HG02678 (cell line): Measurements from ENCODE around the gene SLC22A14.
"Not testable (repeated sequence)": the region's sequence is repeated elsewhere in the genome, so short reads cannot be mapped to it uniquely, and the experiment has no call there.

Experiments
- ATAC-seq: cut with Tn5 transposase; IDR thresholded peaks from one replicate; pipeline ENCODE4 v1.9.1; 2021; ENCODE audit warnings: mild to moderate bottlenecking, moderate library complexity; ENCODE audit not compliant: unreplicated experiment

The SLC22A14 gene

DNA sequence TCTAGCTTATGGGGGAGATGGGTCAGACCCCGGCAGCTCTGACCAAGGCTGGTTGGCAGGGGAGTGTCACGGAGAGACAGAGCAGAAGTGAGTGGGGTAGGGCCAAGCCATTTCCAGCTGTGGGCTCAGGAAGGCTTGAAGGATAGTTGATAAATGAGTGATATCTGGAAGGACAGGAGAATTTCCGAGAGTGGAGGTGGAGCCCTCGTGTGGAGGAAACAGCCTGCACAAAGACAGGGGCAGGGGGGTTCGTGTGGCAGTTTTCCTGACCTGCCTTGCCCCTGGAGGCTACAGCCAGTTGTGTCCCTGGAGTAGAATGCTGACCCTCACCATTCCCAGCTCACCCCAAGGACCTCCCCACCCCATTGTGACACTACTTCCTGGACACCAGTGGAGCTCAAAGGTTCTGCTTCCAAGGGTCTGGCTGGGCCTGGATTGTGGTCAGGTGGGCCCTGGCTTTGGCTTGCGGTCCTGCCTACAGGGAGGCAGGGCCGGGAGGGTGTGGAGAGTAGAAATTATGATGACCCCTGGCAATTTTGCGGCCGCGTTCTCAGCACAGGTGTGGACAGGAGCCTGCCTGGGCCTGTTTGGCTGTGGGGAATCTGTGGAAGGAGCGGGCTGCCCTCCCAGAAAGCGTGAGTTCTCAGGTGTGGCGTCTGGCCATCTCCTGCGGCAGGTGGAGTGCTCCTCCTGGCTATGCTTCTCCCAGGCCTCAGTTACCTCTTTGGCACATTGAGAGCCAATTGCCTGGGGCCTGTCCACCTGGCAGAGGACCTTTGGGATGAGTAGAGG, at the start of gene SLC22A14:
TSS of gene SLC22A14 (plus strand) at position 400 of the 792 bp plus-strand sequence. CDS start 23,733 bp downstream, outside the sequence.
- no peak for ATAC-seq

GRCh38 chr3:38232701-38233100, 49.4 kb upstream of the SLC22A14 start:
- ATAC-seq, result no peak

DNA sequence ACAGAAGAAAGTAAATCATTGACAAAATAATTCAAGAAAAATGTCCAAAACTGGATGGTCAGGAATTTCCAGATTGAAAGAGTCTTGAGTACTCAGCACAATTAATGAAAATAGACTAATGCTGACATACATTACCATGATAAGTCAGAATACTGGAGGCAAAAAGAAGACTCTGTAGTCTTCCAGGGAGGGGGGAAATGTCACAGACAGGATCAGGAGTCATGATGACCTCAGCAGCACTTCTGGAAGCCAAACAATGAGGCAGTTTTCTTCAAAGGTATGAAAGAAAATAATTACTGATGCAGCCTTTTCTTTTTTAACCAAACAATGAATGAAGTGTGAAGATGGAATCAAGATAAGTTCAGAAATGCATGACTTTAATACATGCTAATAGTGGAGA, 46.6 kb upstream of the SLC22A14 start:
- ATAC-seq, result no peak

DNA sequence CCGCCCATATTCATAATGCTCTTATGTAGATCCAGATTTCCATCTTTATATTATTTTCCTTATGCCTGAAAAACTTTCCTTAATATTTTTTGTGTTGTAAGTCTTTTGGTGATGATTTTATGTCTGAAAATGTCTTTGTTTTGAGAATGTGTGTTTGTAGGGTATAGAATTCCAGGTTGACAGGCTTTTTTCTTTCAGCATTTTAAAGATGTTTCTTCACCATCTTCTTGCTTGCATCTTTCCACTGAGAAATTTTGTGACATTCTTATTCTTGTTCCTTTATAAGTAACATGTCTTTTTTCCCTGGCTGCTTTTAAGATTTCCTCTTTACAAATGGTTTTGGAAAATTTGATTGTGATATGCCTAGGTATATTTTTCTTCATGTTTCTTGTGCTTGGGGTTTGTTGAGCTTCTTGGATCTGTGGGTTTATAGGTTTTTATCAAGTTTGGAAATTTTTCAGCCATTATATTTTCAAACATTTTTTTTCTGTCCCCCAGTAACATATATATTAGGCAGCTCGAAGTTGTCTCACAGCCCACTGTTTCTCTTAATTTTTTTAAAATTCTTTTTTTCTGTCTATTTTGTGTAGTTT, 43.6 kb upstream of the SLC22A14 start:
- ATAC-seq, result no peak

GRCh38 chr3:38242812-38243211, 39.3 kb upstream of the SLC22A14 start:
- ATAC-seq, result not testable (repeated sequence)

DNA sequence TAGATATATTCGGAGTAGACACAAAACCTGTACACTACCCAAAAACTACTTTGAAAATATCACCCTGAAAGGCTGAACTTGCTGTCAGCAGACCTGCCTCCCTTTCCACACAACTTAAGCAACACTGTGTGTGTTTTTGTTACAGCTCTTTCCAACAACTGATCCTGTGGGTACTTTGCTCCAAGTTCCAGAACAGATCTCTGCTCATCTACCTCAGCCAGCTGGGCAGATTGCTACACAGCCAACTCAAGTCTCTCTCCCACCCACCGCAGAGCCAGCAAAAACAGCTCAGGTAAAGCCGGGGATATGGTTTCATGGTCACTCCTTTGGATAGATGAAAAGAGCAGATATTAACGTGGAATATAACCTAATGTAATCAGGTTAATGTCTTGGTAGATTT, 36.2 kb upstream of the SLC22A14 start:
- no peak for ATAC-seq

- no peak for ATAC-seq
Measured at GRCh38 chr3:38247366-38248035, 34.6 kb upstream of the SLC22A14 start.

- ATAC-seq, result no peak
Measured at GRCh38 chr3:38250198-38250597, 31.9 kb upstream of the SLC22A14 start.

DNA sequence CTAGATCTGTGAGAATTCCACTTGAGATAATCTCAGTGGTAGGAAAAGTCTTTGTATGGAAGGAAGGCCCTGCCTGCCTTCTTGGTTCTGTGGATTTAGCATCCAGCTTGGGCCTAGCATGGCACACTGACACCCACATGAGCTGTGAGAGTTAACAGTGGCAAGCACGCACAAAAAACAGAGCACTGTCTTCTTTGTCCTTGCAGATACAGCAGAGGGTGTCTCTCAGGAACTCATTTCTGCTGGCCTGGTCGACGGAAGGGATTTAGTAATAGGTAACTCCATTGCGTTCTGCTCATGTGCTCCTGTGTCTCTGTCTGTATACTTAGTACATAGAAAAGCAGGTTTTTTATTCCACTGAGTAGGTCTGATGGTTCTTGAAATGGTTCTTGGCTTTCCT, 30.9 kb upstream of the SLC22A14 start:
- ATAC-seq, result no peak

GRCh38 chr3:38253704-38254103, 28.4 kb upstream of the SLC22A14 start:
- ATAC-seq, result no peak

GRCh38 chr3:38254872-38255271, 27.2 kb upstream of the SLC22A14 start:
- no peak for ATAC-seq

DNA sequence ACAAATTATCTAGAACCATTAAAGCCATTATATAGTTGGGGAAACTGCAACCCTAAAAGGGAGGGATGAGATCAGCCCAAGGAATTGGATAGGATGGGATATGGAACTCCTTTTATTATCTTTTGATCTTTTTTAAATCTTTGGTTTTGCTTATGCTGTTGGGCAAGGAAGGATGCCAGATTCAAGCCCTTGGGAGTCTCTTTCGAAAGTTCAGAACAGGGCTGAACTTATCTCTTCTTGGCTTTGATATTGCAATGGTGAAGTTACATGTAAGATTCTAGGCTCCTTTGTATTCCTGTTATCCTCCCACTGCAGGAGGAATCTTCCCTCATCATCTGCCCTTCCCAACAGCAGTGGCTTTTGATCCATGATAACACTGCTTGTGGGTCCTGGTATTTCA, 26.5 kb upstream of the SLC22A14 start:
- ATAC-seq, result no peak

DNA sequence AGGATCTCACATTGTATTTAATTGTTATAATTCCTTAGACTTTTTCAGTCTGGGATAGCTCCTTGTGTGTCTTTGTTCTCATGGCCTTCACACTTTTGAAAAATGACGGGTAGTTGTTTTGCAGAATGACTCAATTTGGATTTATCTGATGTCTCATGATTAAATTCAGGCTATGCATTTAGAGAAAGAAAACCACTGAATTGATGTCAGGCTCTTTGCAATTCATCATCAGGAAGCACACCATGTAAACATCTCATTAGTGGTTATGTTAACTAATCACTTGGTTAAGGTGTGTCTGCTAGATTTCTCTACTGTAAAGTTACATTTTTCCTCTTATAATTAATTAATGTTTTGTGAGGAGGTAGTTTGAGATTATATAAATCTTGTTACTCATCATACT, 24.5 kb upstream of the SLC22A14 start:
- ATAC-seq, result no peak

DNA sequence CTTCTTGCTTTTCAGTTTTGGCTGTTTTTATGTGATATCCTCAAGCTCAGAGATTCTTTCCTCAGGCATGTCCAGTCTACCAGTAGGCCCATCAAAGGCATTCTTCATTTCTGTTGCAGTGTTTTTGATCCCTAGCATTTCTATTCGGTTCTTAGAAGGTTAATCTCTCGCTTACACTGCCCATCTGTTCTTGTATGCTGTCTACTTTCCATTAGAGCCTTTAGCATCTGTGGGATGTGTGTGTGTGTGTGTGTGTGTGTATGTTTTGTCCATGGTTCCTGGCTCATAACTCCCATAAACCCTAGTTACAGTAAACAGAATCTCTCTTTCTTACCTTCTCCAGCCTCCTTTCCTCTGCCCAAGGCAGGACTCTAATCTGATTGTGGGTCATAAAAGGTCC, 21.6 kb upstream of the SLC22A14 start:
- ATAC-seq, result no peak

DNA sequence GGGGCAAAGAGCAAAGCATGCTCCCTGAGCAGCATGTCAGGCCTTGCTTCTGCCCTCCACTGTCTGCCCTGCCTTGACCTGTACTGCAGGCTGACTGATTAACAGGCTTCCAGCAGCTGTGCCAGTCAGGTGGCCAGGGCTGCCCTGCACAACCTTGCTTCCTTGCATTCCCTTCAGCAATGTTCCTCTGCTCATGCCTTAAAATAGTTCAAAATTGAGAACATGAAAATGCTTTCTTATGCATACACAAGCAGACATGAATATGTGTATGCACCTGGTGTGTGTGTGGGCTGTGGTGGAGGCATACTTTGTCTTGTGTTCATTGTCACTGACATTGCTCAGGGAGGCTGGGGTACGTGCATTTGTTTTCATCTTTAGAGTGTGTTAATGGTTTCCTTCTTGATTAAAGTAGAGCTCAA, 17.7 kb upstream of the SLC22A14 start:
- no peak for ATAC-seq

GRCh38 chr3:38264779-38265178, 17.3 kb upstream of the SLC22A14 start:
- no peak for ATAC-seq

GRCh38 chr3:38265604-38266307, 16.3 kb upstream of the SLC22A14 start, which contains the start of gene SLC22A13:
TSS of gene SLC22A13 (plus strand) at chr3:38265812. CDS start at chr3:38265861, 49 bp downstream.
- ATAC-seq, result no peak

- ATAC-seq, result no peak
Measured at GRCh38 chr3:38266810-38267209, 15.3 kb upstream of the SLC22A14 start.

DNA sequence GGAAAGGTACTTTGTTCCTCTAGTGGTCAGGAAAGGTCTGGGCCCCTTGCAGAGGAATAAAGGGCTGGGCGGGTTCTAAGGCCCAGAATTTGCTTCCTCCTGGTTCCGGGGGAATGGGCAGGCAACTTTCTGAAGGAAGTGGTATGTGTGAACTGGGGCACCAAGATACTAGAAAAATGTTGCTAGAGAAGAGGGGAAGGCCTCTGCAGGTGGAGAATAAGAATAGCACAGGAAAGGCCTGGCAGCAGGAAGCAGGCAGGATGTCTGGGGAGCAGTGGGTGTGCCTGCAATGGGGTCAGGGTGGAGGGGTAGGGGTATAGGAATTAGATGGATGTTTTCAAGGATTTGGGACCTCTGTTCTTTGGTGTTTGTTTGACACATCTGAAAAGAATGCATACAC, 14.4 kb upstream of the SLC22A14 start:
- ATAC-seq, result no peak

DNA sequence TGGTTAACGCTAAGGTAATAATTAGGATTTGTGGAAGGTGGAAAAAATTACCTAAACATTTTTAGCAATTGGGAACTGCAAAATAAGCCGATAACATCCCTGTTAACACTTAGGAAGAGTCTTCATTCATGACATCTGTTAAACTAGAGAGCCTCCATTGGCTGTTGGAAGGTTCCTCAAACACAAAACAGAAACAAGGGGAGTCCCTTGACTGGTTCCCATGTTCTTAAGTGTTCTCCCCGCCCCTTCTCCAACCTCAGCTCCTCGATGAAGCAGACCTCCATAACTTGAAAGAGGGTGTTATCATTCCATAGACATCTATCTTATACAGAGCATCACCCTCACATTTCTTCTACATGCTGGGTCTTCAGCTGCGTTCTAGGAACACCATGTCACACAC, 14.0 kb upstream of the SLC22A14 start:
- no peak for ATAC-seq

DNA sequence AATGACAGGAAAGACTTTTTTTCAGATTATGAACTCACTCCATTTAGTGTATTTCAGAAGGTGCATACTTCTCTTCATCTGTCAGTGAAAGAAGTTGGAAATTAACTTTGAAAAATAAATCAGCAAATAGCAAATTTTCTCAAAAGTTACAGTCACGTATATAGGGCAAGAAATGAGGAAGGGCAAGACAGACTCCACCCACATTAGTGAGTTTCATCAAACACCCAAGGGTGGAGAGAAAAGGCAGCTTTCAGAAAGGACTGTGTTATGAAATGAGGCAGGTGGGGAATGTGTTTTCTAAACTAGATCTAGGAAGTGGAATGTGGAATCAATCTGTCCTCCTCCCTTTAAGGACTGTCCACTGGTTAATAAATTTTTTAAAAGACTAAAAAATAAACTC, 13.6 kb upstream of the SLC22A14 start:
- no peak for ATAC-seq
